ENCODE measurements around the gene FHDC1.

FHDC1 gene

DNA sequence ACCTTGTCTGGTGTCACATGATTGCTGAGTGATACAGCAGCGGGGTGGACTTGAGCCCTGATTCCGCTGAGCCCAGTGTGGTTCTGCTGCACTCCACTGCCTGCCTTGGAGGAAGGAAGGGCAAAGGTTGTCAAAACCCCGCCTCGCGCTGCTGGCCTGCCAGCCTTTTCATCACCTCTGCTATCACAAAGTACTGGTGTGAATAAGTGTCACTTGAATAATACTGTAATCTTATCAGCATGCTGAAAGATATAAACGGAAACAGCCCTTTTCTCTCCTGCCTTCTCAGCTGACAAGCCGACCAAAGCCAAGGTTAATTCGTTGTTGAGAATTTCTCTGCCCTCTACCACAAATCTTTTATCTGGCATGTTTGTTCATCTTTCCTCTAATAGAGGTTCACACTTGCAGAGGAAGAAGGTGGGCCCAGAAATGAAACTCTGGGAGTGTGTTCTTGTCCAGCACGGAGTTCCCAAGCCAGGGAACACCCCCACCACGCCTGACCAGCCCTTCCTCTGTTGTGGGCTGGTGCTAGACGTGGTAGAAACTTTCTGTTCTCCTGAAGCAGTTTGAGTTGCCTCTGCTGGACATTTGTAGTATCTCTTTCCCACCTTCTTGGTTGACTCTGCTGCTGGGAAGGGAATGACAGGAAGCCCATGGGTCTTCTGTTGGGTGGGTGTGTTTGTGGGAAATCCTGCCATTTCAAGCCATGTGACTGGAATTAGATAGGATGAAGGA is 21.5 kb downstream of the FHDC1 start:
- no peak for DNase-seq (ENCODE audit: low read depth in 3 of 3)

- DNase-seq (ENCODE audit: low read depth in 3 of 3) = no peak
Measured at GRCh38 chr4:152959080-152959479, 23.0 kb downstream of the FHDC1 start.

- DNase-seq (ENCODE audit: low read depth in 3 of 3) = no peak
Measured at GRCh38 chr4:152960082-152960481, 24.0 kb downstream of the FHDC1 start.

GRCh38 chr4:152961014-152961772 is 25.1 kb downstream of the FHDC1 start:
- DNase-seq (ENCODE audit: low read depth in 3 of 3) = no peak

- DNase-seq (ENCODE audit: low read depth in 3 of 3) = no peak
Measured at GRCh38 chr4:152961773-152962115, 25.6 kb downstream of the FHDC1 start.

DNA sequence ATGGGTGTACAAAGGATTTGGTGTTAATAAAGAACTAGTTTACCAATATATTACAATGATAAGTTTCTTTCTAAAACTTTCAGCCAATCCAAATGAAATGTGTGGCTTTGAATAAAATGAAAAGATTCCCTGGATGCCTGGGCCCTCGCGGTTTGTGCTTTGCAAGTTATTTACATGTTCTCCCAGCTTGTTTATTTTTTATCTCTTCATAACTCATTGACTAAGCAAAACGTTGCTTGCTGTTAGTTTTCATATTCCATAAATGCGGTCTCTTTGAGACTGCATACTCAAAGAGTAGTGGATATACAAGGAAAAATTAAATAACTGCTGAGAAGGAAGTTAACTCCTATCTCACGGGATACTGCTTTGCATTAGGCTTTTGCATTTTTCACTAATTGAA is 26.0 kb downstream of the FHDC1 start:
- DNase-seq (ENCODE audit: low read depth in 3 of 3) = no peak

GRCh38 chr4:152964335-152964734 is 28.2 kb downstream of the FHDC1 start:
- DNase-seq (ENCODE audit: low read depth in 3 of 3) = no peak

DNA sequence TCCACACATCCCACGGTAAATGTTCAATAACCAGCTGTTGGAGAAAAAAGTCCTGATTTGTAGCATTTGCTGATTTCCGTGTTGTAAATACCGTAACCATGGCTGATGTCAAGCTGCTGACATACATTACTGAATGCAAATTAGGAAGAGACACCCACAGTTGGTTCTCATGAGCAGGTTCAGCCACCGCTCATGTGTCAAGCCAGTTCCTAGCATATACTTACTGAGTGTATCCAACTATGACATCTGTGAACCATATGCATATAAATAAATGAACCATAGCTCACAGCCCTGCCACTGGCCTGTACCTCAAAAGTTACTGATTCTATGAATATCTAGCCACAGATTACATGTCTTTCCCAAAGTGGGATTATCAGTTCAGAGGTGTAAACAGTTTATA is 29.5 kb downstream of the FHDC1 start:
- no peak for DNase-seq (ENCODE audit: low read depth in 3 of 3)

DNA sequence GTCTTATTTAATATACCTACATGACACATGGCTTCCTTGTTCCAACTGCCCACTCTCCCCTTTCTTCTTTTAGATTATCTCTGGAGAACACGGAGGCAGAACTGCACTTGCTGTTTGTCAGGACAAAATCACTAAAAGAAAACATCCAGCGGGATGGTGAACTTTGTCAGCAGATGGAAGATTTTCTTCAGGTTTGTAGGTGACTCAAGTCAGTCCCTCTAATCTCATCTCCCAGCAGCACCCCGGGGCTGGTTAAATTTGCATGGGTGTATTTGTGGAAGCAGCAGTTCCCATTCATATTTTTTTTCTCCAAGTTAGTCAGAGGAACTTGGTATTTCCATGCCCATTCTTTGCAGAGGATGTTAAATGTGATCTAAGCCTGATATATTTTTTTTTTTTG is 31.8 kb downstream of the FHDC1 start:
- DNase-seq (ENCODE audit: low read depth in 3 of 3) = no peak

- DNase-seq (ENCODE audit: low read depth in 3 of 3) = no peak
Measured at GRCh38 chr4:152968806-152969394, 32.8 kb downstream of the FHDC1 start.

- DNase-seq (ENCODE audit: low read depth in 3 of 3) = no peak
Measured at GRCh38 chr4:152970102-152970820, 34.1 kb downstream of the FHDC1 start.

DNA sequence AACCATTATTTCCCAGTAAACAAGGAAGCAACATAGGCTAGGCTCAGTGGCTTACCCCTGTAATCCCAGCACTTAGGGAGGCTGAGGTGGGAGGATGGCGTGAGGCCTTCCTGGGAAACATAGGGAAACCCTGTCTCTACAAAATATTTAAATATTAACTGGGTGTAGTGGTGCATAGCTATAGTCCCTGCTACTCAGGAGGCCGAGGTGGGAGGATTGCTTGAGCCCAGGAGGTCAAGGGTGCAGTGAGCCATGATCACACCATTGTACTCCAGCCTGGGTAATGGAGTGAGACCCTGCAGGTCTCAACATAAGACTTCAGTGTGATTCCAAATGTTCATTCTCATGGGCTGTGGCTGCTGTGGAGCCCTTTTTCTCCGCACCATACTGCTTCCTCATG is 34.9 kb downstream of the FHDC1 start:
- DNase-seq (ENCODE audit: low read depth in 3 of 3) = no peak

- no peak for DNase-seq (ENCODE audit: low read depth in 3 of 3)
Measured at GRCh38 chr4:152972821-152973628, 36.9 kb downstream of the FHDC1 start.

- DNase-seq (ENCODE audit: low read depth in 3 of 3) = no peak
Measured at GRCh38 chr4:152973629-152974467, 37.7 kb downstream of the FHDC1 start.

GRCh38 chr4:152974468-152975379 is 38.6 kb downstream of the FHDC1 start:
- no peak for DNase-seq (ENCODE audit: low read depth in 3 of 3)

DNA sequence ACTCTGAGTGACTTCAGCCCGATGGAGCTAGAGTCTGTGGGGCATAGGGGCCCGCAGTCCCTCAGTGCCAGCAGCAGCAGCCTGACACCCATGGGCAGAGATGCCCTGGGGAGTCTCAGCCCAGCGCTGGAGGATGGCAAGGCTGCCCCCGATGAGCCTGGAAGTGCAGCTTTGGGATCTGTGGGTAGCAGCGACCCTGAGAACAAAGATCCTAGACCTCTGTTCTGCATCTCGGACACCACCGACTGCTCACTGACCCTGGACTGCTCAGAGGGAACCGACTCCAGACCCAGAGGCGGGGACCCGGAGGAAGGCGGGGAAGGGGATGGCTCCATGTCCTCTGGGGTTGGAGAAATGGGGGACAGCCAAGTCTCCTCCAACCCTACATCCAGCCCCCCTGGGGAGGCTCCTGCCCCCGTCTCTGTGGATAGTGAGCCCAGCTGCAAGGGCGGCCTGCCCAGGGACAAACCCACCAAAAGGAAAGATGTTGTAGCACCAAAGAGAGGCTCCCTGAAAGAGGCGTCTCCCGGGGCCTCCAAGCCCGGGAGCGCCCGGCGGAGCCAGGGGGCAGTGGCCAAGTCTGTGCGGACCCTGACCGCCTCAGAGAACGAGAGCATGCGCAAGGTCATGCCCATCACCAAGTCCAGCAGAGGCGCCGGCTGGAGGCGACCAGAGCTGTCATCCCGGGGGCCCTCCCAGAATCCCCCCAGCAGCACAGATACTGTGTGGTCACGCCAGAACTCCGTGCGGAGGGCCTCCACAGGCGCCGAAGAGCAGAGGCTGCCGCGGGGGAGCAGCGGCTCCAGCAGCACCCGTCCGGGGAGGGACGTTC is 39.5 kb downstream of the FHDC1 start:
- DNase-seq (ENCODE audit: low read depth in 3 of 3) = no peak

DNA sequence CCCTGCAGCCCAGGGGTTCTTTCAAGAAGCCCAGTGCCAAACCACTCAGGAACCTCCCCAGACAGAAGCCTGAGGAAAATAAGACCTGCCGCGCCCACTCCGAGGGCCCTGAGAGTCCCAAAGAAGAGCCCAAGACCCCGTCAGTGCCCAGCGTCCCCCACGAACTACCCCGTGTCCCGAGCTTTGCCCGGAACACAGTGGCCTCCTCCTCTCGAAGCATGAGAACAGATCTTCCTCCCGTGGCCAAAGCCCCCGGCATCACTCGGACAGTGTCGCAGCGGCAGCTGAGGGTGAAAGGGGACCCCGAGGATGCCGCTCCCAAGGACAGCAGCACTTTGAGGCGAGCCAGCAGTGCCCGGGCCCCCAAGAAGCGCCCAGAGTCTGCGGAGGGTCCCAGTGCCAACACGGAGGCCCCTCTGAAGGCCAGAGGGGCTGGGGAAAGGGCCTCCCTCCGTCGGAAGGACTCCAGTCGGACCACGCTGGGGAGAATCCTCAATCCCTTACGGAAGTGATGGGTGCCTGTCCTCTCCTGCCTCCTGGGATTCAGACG is 40.2 kb downstream of the FHDC1 start:
- no peak for DNase-seq (ENCODE audit: low read depth in 3 of 3)

GRCh38 chr4:152979731-152980330 is 43.7 kb downstream of the FHDC1 start:
- no peak for DNase-seq (ENCODE audit: low read depth in 3 of 3)

Data from stimulated activated CD4-positive, alpha-beta T cell treated with anti-CD3 and anti-CD28 coated beads, TNF-alpha, amount 100 ng/mL, for 4 hours (primary cell).